LNCAP (cell line): ENCODE results near the gene WFS1.
A peak's percentile ranks its signal among the peaks of the same experiment; 100 is the strongest.

ENCODE experiments used
- TF ChIP-seq, protein P1 (sequence below): fragments of 450-650 bp; IDR thresholded peaks from 2 replicates; pipeline ENCODE4 v1.5.1; 2017; ENCODE audit warnings: mild to moderate bottlenecking

Gene WFS1

DNA sequence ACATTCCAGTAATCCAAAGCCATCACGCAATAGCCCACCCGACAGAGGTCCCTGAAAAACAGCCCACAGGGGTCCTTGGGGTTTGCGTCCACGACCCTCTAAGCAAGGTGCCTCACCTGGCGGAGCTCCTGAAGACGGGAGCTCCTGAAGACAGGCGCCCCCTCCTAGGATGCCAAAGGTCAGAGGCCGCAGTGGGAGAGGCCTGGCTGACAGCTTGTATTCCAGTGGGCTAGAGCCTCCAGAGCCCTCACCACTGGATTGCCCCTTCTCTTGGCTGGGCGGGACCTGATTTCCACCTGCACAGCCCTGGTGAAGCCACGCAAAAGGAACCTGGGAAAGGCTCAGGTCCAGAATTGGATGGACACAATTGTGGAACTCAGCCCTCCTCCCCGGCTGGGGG is 29.7 kb upstream of the WFS1 start:
- TF ChIP-seq, protein P1, sequence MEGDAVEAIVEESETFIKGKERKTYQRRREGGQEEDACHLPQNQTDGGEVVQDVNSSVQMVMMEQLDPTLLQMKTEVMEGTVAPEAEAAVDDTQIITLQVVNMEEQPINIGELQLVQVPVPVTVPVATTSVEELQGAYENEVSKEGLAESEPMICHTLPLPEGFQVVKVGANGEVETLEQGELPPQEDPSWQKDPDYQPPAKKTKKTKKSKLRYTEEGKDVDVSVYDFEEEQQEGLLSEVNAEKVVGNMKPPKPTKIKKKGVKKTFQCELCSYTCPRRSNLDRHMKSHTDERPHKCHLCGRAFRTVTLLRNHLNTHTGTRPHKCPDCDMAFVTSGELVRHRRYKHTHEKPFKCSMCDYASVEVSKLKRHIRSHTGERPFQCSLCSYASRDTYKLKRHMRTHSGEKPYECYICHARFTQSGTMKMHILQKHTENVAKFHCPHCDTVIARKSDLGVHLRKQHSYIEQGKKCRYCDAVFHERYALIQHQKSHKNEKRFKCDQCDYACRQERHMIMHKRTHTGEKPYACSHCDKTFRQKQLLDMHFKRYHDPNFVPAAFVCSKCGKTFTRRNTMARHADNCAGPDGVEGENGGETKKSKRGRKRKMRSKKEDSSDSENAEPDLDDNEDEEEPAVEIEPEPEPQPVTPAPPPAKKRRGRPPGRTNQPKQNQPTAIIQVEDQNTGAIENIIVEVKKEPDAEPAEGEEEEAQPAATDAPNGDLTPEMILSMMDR: no peak

DNA sequence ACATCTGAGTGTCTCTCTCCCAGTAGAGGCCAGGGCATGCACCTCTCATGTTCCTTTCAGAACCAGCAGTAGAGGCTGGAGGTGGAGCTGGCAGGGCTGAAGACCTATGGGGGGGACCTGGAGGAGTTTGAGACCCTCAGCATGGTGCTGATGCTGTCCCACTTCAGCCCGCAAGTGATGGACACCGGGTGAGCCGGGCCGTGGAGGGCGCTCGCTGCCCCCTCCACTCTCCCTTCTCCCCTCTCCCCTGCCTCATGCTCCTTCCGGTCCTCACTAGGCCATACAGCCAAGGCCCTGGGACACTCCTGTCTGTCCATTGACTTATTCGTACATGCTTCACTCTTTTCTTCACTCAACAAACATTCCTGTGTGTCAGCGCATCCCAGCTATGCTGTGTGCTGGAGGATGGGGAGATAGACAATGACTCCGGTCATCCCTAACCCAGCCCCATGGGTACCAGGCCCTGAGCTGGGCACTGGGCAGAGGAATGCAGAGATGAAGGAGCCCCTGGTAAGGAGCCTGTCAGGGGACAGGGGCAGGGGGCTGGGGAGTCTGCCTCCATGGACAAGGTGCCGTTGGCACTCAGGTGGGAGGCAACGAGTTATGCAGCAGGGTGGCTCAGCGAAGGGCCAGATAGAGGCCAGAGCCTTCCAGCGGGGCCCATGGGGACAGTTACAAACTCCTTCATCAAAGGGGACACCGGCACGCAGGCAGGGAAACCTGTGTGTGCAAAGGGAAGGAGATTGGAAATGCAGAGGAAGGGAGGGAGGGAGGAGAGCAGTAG is 28.4 kb upstream of the WFS1 start:
- TF ChIP-seq, protein P1: no peak

DNA sequence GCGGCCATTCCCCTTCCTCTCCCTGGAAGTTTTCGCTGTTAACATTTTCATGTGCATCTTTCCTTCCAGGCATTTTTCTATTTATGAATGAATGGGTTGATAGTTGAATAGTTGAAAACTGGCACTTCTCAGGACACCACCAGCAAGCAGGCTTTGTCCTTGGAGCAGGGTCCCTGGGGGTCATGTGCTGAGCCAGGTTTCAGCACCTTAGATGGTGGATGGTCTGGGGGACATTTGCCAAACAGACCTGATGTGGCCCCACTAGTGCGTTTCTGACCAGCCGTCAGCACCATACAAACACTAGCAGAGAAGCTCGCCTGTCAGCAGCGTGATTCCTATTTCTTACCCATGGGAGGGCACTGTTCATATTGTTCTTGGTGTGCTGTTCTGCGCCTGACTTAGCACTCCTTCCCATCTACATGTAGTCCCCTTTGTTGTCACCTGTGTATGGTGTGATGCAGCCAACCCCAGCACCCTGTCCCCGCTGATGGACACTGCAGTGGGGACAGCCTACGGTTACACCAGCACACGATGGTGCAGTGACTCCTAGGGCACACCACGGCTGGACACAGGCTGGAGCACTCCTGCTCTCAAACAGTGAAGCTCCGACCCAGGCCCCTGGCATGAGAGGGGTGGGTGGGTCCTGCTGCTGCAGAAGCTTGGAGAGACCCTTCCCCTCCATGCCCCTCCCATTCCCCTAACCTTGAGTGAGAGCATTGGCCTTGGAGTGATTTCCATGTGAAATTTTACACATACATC is 27.2 kb upstream of the WFS1 start:
- TF ChIP-seq, protein P1: no peak

DNA sequence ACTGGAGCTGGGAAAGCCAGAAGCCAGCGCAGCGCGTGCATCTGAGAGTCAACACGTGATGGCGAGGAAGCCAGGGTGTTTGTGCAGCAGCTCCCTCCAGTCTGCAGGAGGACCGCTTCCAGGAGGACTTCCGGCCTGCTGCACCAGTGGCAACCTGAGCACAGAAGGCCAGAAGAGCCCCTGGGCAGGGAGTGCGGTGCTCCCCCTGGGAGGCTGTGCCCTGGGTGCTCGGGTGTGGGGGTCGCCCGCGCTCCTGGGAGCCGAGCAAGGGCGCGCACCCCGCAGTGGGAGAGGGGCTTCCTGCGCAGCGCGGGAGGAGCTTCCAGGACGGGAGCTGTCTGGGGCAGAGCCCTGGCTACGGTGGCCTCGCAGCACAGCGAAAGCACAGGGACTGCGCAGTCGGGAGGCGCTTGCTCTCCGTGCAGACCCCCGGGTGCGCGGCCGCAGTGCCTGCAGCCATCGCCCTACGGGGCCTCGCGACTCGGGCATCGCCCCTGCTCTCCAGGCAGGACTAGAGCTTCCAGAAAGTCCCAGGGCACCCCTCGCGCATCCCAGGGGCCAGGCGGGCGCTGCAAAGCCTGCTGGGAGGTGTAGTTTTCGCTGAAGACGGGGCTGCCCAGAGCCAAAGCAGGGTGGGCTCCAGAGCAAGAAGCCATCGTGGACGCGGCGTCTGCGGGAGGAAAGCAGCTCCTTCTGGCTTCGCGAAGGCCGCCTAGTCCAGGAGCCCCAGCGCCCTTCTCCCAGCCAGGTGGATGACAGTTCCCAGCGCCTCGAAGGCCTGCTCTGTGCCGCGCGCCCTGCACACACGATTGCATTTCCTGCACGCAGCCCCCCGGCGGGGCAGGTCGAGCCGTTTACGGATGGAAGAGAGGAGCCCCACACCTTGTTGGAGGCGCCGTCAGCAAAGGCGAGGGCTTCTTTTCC is 24.1 kb upstream of the WFS1 start:
- TF ChIP-seq, protein P1: no peak

DNA sequence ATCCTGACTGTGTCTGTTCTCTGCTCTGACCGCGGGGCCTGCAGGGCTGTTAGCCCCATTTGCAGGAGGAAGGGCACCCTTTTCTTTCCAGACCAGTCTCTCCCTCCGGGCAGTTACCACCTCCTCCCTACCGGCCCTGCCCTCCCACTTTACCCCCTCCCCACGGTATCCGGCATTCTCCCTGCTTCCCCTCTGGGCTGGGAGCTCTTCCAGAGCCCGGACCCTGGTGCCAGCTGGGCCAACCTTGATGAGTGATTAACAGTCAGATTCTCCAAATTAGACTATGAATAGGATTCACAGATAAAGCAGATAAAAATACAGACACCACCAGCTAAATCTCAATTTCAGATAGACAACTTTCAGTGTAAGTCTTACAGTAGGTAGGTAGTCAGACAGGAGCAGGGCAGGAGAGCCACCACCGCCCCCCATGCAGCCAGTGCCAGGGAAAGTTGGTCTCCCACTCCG is 23.4 kb upstream of the WFS1 start:
- TF ChIP-seq, protein P1: no peak

DNA sequence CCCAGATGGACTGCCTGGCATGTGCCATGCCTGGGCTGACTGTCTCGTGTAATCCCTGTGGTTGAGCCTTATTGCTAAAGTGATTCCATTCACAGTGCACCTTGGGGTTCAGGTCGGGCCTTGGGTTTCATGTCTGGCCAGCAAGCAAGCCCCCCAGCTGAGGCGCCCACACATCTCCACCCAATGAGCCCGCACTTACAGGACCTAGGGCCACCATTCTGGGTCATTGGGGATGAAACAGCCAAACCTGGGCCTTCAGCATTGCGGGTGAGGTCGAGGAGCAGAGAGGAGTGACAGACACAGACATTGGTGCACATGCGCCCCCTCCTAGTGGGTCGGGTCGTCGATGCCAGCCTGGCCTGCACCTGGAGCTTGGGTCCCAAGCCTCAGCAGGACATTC is 21.3 kb upstream of the WFS1 start:
- TF ChIP-seq, protein P1: no peak

DNA sequence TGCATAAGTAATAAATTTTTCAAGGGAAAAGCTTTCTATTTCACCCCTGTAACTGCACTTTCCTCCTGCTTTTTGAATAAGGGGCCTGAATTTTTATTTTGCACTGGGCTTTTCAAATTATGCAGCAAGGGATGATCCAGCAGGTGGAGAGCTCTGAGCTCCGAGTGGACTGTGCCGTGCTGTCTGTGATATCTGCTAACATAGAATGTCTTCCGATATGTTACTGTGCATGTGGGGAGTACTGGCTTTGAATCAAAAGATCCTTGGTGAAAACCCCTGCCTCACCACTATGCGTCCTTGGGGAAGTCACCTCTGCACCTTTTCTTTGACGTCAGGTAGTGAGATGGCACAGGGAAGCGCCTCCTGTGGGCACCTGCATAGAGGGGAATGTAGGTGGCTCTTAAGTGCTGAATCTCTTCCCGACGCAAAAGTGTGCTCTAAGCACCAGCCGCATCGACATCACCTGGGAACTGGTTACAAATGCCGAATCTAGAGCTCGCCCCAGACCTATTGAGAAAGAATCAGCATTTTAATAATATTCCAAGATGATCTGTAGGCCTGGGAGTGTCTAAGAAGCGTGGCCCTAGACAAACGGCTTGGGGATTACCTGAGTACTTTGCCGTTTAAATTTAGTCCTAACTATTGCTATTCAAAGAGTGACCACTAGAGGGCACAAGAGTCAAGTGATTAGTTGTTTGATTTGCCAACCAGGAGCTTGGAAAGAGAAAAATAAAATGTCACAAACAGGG is 19.2 kb upstream of the WFS1 start:
- TF ChIP-seq, protein P1: peak; percentile 83
